D721Med (cell line): ENCODE measurements around the gene RFESD.

Experiments
- DNase-seq: peaks from one replicate; pipeline ENCODE4 v3.0.0; 2011; ENCODE audit warnings: low spot score; ENCODE audit not compliant: insufficient read length
- FAIRE-seq: peaks from 2 replicates; lab custom pipeline; 2011; peaks lifted over from hg19 to GRCh38; lab: Jason Lieb, UNC
- CTCF ChIP-seq: IDR thresholded peaks from 2 replicates; pipeline ENCODE4 v1.5.1; 2012; ENCODE audit warnings: mild to moderate bottlenecking, control low read depth; ENCODE audit not compliant: insufficient read depth; ENCODE audit errors: missing control alignments

The RFESD gene

GRCh38 chr5:95620870-95621838, 25.4 kb upstream of the RFESD start:
- TF ChIP-seq CTCF, result no peak
- FAIRE-seq, result no peak
- peak; percentile 16 for DNase-seq

GRCh38 chr5:95621839-95622629, 24.5 kb upstream of the RFESD start:
- DNase-seq, result no peak
- no peak for TF ChIP-seq CTCF
- FAIRE-seq, result no peak

- FAIRE-seq (no peak), DNase-seq (no peak)
- TF ChIP-seq CTCF, result no peak
Measured at GRCh38 chr5:95623706-95624105, 22.9 kb upstream of the RFESD start.

GRCh38 chr5:95624368-95624767, 22.2 kb upstream of the RFESD start:
- DNase-seq, result no peak
- no peak for FAIRE-seq
- TF ChIP-seq CTCF, result no peak

DNA sequence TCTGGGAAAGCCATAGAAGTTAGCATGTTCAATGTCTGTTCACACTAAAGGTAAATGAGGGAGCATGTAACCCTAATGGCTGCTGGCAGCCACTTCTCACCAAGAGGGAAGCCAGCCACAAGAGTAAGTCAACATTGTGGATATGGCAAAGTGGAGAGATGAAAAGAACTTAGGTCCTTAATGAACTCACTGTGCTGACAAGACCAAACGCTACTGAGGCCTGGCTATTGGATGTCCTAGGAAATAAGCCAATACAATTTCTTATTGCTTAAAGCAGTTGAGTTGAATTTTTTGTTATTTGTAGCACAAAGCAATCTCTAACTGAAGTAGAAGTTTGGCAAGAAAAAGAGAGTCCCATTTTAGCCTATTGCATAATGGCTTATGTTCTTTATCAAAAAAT, 19.9 kb upstream of the RFESD start:
- no peak for DNase-seq
- TF ChIP-seq CTCF, result no peak
- FAIRE-seq, result no peak

DNA sequence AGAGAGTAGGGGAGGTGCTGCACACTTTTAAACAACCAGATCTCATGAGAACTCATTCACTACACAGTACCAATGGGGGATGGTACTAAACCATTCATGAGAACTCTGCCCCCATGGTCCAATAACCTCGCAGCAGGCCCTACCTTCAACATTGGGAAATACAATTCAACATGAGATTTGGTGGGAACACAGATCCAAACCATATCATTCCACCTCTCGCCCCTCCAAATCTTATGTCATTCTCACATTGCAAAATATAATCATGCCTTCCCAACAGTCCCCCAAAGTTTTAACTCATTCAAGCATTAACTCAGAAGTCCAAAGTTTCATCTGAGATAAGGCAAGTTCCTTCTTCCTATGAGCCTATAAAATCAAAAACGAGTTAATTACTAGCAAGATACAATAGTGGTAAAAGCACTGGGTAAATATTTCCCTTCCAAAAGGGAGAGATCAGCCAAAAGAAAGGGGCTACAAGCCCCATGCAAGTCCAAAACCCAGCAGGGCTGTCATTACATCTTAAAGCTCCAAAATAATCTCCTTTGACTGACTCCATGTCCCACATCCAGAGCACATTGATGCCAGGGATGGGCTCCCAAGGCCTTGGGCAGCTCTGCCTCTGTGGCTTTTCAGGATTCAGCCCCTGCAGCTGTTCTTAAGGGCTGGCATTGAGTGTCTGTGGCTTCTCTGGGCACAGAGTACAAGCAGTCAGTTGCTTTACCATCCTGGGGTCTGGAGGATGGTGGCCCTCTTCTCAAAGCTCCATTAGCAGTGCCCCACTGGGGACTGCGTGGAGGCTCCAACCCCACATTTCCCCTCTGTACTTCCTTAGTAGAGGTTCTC, 18.4 kb upstream of the RFESD start:
- TF ChIP-seq CTCF, result no peak
- DNase-seq (no peak), FAIRE-seq (no peak)
